Mesothelial cell of epicardium (in vitro differentiated cells): ENCODE measurements around the gene KRT23. TPM values are rescaled to one million over a fixed set of nuclear protein-coding genes. Genes with fewer than 3 reads are reported as not detected.

ENCODE experiments used
- DNase-seq, 2 experiments: peaks; one replicate each; pipeline ENCODE4 v3.0.0; 2021; ENCODE audit warnings: low spot score in 2 of 2; ENCODE audit not compliant: unreplicated experiment in 2 of 2
- H3K27ac Mint-ChIP-seq: 2 replicates; pipeline ENCODE4 v1.8.0; 2021; ENCODE audit warnings: mixed read lengths
- H3K27me3 Mint-ChIP-seq: 2 replicates; pipeline ENCODE4 v1.8.0; 2021; ENCODE audit warnings: low read depth, mixed read lengths
- H3K36me3 Mint-ChIP-seq: 2 replicates; pipeline ENCODE4 v1.8.0; 2021; ENCODE audit warnings: mixed read lengths
- H3K4me1 Mint-ChIP-seq: 2 replicates; pipeline ENCODE4 v1.8.0; 2021; ENCODE audit warnings: mixed read lengths
- H3K4me3 Mint-ChIP-seq: 2 replicates; pipeline ENCODE4 v1.8.0; 2021; ENCODE audit warnings: mild to moderate bottlenecking, moderate library complexity, mixed read lengths
- H3K9me3 Mint-ChIP-seq: 2 replicates; pipeline ENCODE4 v1.8.0; 2021; ENCODE audit warnings: mixed read lengths
- CTCF ChIP-seq: fragments of 200-600 bp; sonication (generic); IDR thresholded peaks from one replicate; pipeline ENCODE4 v1.5.0; 2021; ENCODE audit warnings: antibody characterized with exemption; ENCODE audit not compliant: unreplicated experiment
- total RNA-seq: library from RNA; stranded (reverse); gene quantifications from 3 replicates; pipeline ENCODE4 v1.2.1, GENCODE V29; 2021

The KRT23 gene
- total RNA-seq, 1 donor from 2014 or later, result 2.8 TPM

- H3K27ac Mint-ChIP-seq, result no peak overlapping the region
- TF ChIP-seq CTCF, result peak; percentile 65
- no peaks in the 10 kb centered on the region for H3K27me3 Mint-ChIP-seq
- DNase-seq, result no peak
- H3K36me3 Mint-ChIP-seq, result no peaks in the 10 kb centered on the region
- no peak overlapping the region for H3K4me3 Mint-ChIP-seq
- peaks cover 16% of the 10 kb centered on the region for H3K4me1 Mint-ChIP-seq
- H3K9me3 Mint-ChIP-seq, result peaks cover 13% of the 10 kb centered on the region
These were observed 26.4 kb upstream of the KRT23 start for GRCh38 chr17:40963838-40964237.

GRCh38 chr17:40962059-40962561, 24.7 kb upstream of the KRT23 start:
- no peak for TF ChIP-seq CTCF
- no peaks in the 10 kb centered on the region for H3K27me3 Mint-ChIP-seq
- H3K4me1 Mint-ChIP-seq, result peaks cover 33% of the 10 kb centered on the region

GRCh38 chr17:40961591-40961990, 24.1 kb upstream of the KRT23 start:
- H3K9me3 Mint-ChIP-seq, result peaks cover 9% of the 10 kb centered on the region
- no peak for TF ChIP-seq CTCF
- H3K27me3 Mint-ChIP-seq, result no peaks in the 10 kb centered on the region
- peaks cover 38% of the 10 kb centered on the region for H3K4me1 Mint-ChIP-seq
- no peak overlapping the region for H3K27ac Mint-ChIP-seq
- H3K4me3 Mint-ChIP-seq, result no peak overlapping the region
- H3K36me3 Mint-ChIP-seq, result no peaks in the 10 kb centered on the region
- no peak for DNase-seq

More at GRCh38 chr17:40962059-40962561, 24.7 kb upstream of the KRT23 start:
- DNase-seq, result no peak
- Mint-ChIP-seq H3K9me3 (peaks cover 9% of the 10 kb centered on the region), H3K27ac (no peak overlapping the region), H3K4me3 (no peak overlapping the region), H3K36me3 (no peaks in the 10 kb centered on the region)

GRCh38 chr17:40960144-40960543, 22.7 kb upstream of the KRT23 start:
- peak overlapping the region; percentile 95 for H3K27ac Mint-ChIP-seq
- H3K4me1 Mint-ChIP-seq, result peaks cover 52% of the 10 kb centered on the region
- peaks cover 4% of the 10 kb centered on the region for H3K9me3 Mint-ChIP-seq

GRCh38 chr17:40958086-40958953, 20.9 kb upstream of the KRT23 start:
- H3K4me1 Mint-ChIP-seq, result peaks cover 58% of the 10 kb centered on the region
- H3K4me3 Mint-ChIP-seq, result no peak overlapping the region
- no peaks in the 10 kb centered on the region for H3K36me3 Mint-ChIP-seq
- peaks cover 2% of the 10 kb centered on the region for H3K9me3 Mint-ChIP-seq
- H3K27me3 Mint-ChIP-seq, result no peaks in the 10 kb centered on the region
- no peak for DNase-seq
- H3K27ac Mint-ChIP-seq, result peak overlapping the region; percentile 96
- no peak for TF ChIP-seq CTCF

More at GRCh38 chr17:40960144-40960543, 22.7 kb upstream of the KRT23 start:
- no peak for DNase-seq
- Mint-ChIP-seq H3K4me3 (peak overlapping the region; percentile 39), H3K36me3 (no peaks in the 10 kb centered on the region), H3K27me3 (no peaks in the 10 kb centered on the region)
- TF ChIP-seq CTCF, result no peak
